ENCODE measurements around the gene SCMH1.
"Not testable (repeated sequence)": the region's sequence is repeated elsewhere in the genome, so short reads cannot be mapped to it uniquely, and the experiment has no call there.

The SCMH1 gene

DNA sequence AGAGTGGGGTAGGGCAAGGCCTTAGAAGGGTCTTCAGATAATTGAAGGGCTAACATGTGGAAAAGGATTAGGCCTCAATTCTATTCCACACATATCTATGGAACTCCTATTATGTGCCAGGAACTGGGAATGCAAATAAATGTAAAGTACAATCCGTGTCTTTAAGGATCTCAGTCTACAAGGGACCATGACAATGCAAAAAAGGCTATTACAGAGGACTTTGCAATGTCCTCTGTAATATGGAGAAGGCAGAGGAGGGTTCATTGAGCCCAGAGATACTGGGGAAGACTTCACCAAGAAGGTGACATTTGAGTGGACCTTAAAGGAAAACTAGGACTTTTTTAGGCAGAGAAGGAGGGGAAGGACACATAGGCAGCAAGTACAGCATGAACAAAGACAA, 4.5 kb upstream of the SCMH1 start:
- DNase-seq = no peak

DNA sequence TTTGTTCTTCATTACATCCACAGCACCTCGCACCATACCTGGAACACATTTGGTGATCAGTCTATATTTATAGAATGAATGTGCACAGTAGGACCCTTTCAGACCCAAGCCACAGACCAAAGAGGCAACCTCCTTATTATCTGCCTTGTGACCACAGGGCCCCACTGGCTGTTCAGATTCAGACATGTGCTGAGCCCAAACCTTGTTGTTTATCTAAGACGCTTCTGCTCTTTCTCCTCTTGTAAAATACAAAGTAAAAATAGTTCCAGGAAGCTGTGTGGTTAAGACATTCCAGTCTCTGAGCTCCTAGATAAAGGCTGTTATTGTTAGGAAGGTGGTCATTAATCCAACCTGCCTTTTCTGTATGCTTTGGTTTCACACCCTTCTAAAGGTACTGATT, 3.6 kb upstream of the SCMH1 start:
- DNase-seq = no peak

DNA sequence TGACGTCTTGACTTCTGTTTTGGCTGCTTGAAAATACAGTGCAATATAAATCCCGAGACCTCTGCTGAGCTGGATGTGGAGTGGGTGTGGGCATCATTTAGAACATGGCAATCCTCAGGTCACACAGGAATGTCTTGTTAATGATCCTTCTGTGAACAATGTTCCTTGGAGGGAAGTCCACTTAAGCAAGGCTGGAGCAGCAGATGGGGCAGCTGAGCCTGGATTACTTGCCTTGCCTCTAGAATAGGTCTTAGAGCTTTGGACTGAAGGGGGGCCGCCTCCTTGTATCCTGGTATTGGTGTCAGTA, 926 bp upstream of the SCMH1 start:
- no peak for DNase-seq

DNA sequence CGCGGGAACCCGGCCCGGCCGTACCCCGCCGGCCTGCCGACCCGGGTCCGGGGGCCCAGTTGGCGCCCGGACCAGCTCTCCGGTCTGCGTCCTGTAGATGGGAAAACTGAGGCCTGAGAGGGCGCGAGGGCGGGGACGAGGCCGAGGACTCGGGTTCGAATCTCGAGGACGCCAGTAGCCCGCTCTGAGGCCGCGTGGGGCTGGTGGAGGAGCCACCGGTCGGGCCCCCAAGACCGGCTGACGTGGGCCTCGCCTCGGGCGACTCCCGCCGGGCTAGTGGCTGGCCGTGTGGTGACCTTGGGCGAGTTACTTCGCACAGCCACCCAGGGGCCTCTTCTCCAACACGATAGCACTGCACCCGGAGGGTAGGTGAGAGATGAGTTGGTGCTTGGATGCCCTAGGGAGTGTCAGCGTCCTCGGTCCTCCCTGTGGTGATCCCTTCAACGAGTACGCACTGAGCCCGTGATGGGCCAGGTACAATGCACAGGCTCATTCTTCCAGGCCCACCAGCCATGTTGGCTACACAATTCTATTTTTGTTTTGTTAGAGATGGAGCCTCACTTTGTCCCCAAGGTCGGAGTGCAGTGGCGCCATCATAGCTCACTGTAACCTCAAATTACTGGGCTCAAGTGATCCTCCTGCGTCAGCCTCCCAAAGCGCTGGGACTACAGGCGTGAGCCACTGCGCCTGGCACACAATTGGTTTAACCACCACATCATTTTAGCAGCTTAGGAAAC, 404 bp upstream of the SCMH1 start:
- DNase-seq = peak; percentile 19

DNA sequence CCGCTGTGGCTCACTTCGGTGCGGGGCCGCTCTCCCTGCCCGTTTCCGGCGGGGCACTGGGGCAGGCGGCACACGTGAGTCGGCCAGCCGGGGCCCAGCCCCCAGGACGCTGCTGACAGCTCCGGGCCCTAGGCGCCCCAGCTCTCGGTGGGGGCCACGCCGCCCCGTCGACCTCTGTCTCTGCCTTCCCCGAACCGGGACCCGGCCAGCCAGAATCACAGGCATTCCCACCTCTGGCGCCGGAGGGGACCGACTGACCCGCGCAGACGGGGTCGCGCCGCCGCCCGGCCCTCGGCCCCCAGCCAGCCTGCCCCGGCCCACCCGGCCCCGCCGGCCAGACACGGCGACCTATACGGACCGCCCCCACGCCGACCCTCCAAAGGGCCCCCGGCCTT, 755 bp downstream of the SCMH1 start:
- peak; percentile 55 for DNase-seq

DNA sequence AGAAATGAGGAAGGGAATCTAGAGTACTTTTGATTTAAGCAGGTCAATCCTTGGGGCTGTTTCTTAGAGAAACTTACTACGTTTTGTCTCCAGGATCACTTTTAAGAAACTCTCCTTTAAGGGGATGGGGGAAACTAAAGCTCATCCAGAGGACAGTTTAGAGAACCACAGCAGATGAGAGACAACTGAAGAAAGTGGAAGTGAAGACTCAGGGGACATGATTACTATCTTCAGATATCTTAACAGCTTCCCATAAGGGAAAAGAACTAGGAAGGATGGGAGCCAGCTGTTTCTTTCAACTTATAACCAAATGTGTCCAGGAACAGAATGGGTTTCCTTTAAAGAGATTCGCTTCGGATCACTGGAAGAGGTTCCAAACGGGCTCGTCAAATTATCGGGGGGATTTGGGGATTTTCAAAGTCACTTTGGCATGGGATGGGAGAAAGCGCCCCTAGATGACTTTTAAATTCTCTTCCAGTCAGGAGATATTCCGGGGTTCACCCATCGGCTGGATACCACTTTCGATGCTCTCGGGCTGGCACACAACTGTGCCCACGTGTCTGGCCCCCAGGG, 1.2 kb downstream of the SCMH1 start:
- DNase-seq = no peak

DNA sequence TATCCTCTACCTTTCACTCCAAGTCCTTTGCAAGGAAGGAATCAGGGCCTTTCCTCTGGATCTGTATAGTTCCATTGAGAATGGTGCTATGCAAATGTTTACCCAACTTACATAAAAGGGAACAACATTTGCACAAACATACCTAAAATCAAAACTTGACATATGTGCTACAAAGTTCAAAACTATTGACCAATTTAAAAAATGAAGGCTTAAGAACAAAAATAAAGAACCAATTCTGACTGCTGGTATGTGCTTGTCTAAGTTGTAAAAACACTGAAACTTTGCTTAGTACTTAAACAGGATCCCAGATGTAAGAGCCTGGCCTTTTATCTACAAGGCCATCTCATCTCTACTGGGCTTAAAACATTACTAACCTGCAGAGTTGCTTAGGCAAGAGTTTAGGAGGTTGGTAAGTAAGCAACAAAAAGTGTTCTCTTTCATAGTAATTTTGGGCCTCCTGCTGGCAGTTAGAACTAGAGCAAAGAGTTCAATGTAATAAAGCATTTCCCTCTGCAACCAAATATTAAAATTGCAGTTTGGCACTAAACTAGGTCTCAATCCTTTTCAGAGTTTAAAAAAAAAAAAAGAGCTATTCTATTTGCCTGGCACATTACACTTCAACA, 2.0 kb downstream of the SCMH1 start:
- DNase-seq = no peak

DNA sequence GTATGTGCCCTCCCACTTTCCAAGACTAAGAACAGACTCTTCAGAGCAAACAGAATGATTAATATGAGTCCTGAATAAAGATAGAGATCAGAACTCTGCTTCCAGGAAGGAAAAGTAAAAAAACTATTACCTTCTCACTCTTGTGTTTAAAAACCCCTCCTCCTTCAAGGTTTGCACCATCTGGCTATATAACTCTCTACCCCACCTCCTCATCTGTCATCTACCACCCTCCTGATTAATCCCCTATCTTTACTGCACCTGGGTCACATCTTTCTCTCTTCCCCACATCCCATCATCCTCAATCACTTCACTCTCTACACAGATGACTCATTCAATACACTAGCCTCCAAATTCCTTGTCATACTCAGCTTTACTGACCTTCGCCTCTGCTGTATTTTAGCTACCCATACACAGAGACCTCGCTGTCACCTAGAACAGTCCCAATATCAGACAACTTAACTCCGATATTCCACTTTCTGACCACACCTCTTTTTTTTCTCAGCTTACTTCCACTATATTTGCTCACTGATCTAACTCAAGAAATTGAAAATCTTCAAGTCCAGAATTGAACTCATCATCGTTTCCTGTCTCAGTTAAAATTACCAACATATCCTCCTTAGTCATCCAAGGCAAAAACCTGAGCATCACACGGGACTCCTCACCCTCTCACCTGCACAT, 3.7 kb downstream of the SCMH1 start:
- DNase-seq = no peak

DNA sequence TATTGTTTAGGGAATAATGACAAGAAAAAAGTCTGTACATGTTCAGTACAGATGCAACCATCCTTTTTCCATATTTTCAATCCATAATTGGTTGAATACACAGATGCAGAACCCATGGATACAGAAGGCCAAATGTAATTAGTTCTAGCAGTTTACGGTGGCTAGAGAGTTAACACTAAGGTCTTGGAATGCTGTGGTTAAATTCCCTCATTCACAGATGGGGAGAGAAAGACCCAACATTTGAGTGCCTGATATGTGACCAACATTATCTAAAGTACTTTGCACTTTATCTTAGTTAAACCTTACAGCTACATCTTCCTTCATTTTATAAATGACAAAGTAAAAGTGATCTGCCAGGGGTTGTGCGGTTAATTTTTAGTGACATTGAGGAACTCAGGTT, 5.3 kb downstream of the SCMH1 start:
- no peak for DNase-seq

DNA sequence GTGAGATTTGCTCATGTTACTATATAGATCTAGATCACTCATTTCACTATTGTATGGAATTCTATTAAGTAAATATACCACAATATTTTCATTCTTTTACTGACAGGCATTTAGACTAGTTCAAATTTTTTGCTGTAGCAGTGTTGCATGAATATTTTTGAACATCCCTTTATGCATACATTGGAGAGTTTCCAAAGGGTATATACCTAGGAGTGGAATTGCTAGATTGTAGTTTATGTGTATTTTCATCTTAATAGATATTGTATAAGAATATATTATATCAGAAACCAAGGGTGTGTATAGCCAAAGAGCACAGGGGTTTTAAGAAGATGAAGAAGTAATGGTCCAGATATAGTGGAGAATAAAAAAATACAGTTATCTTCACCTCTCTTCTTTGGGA, 6.2 kb downstream of the SCMH1 start:
- no peak for DNase-seq

DNA sequence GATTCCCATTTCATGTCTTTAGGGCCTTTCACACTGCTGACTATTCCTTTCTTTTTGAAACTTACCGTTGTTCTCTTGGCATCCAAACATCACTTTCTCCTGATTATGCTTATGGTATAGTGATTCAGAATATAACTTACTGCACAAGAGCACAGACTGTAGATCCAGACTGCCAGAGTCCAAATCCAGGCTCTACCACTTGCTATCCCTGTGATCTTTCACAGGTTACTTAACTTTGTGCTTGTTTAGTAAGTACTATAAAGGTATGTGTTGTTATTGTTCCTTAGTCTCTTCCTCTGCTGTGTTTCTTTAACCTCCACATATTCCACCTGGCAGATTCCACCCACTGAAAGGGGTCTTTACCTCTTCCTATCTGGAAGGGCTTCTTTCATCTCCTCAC, 8.4 kb downstream of the SCMH1 start:
- no peak for DNase-seq

DNA sequence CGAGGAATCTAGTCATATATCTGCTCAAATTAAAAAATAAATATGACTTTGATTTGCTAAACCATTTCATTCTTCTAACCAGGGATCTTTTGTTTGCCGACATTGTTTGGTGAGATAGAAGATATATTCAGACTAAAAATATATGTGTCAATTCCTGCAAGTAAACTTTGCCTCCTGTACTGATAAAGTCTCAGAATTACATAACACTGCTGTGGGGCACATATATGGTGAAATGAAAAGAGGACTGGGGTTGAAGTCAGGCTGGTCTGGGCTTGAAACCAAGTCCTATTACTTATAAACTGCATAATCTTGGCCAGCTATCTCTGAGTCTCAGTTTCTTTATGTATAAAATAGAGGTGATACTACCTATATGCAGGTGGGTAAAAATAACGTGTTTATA, 9.8 kb downstream of the SCMH1 start:
- no peak for DNase-seq

DNA sequence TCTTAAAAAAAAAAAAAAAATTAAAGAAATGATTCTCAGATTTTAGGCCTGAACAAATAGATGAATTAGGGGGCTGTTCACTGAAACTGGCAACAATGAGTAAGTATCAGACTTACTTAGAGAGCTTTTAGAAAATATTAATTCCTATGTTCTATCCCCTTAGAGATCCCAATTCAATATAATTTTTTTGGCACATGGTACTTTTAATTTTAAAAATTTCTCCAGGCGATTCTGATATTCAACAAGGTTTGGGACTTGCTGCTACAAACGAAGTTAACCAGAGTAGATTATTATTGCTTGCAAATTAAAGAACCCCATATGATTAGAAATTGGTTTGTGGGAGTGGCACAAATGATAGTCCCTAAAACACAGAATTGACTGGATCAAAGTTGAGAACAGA, 11.4 kb downstream of the SCMH1 start:
- DNase-seq = no peak

DNA sequence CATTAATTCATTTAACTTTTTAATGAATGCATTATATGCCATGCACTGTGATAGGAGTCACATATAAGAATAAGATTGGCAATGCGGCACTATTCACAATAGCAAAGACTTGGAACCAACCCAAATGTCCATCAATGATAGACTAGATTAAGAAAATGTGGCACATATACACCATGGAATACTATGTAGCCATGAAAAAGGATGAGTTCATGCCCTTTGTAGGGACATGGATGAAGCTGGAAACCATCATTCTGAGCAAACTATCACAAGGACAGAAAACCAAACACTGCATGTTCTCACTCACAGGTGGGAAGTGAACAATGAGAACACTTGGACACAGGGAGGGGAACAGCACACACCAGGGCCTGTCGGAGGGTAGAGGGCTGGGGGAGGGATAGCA, 12.9 kb downstream of the SCMH1 start:
- DNase-seq = not testable (repeated sequence)

DNA sequence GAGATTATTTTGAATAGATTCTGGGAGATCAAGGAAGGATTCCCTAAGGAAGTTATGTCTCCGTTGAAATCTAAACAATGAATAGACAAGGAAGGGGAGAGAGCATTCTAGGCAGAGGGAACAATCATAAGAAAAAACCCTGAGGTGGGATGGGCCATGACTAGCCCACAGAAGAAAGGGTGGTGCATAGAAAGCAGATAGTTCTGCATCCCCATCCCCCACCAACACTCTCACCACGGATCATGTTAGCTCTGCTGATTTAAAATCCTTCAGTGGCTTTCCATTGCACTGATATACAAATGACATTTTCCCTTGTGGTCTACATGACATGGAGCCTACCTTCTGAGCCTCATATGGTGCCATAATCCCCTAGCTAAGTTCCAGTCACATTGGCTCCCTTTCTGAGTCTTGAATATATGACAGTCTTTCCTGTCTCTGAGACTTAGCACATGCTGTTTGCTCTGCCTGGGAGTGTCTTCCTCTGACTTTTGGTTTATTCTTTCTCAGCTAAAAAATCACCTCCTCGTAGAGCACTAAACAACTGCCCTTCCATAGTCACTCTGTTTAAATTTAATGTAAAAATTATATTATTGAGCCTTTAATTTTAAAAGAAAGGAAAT, 15.2 kb downstream of the SCMH1 start:
- DNase-seq = no peak

DNA sequence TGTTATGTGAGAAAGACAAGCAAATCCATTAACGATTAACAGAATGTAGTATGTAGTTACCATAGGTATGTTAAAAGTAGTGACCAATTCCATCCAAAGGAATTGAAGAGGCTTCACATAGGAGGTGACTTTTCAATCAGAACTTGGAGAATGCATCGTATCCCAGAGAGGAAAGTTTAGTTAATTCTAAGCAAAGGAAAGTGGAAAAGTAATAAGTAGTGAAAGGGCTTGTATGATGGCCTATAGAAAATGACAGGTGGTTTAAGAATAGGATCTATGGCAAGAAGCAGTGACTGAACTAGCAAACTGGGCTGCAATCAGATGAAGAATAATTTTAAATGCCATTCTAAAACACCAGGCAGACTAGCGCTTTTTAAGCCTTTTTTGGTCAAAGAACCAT, 16.6 kb downstream of the SCMH1 start:
- no peak for DNase-seq

DNA sequence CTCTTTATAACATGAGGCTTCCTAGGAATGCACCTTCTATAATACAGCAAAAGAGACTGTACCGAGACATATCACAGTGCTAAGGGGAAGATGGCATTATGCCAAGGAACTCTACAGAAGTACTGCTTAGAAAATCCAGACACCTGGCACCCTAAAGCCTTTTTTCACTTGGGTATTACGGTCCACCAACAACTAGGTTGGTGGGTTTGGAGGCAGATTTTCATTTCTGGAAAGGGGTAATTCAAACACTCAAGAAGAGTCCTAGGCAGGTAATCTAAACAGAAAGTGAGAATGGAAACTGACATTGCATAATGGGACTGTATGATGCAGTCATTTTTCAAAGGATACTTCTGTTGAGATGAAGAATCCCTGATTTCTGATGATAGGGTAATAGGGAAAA, 19.6 kb downstream of the SCMH1 start:
- no peak for DNase-seq

DNA sequence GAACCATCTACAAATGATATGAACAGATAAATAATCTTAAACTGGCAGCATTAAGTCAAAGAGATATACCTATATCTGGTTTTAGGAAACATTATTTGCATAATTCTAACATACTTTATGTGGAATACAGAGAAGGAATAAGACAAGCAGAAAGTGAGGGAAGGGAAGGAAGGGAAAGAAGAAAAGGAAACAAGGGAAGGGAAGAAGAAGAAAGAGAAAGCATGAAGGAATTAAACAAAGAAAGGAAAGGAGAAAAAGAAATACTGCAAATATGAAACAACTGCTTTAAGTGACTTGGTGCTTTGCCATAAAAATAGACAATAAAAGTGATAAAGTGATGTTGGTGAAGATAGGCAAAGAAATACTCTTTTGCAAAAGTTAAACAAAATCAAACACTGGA, 20.1 kb downstream of the SCMH1 start:
- DNase-seq = no peak

DNA sequence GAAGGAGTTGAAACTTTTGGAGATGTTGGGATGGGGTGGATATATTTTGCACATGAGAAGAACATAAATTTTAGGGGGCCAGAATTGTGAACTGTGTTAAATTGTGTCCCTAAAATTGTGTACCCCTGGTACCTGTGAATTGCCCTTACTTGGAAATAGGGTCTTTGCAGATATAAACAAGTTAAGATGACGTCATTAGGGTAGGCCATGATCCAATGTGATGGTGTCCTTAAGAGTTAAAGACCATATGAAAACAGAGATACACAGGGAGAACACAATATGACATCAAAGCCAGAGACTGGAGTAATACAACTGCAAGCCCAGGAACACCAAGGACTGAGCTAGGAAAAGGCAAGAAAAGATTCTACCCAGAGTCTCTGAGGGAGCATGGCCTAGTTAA, 24.0 kb downstream of the SCMH1 start:
- no peak for DNase-seq

DNA sequence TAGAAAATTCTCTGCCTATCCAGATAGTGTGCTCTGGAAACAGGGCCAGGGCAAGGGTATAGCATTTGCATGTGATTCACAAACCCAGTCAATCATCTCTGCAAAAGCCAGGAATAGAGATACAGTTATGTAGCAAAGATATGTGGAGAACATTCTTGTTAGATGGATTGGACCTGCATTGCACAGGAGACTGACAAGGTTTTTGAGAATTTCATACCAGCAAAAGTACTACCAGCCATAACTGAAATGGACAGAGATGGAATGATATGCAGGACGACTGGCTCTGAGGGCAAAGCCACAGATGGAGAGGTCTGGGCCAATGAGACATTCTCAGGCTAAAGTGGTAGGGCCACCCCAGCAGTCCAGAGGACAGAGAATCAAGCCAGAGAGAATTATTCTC, 24.7 kb downstream of the SCMH1 start:
- DNase-seq = no peak

DNA sequence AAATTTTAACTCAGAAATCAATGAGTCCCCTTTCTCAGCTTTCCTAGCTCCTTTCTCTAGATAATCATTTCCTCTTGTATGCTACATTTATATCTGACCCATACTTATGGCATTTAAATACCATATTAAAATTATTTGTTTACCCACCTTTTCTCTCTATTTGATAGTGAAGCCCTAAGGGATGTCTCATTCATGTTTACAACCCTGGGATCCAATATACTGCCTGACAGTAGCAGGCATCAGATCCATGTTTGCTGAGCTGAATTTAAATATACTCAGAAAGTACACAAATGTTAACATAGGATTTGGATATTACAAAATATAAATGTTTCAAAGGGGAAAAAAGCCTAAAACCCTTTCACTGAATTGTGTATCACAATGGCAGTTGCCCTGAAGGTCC, 26.5 kb downstream of the SCMH1 start:
- no peak for DNase-seq

DNA sequence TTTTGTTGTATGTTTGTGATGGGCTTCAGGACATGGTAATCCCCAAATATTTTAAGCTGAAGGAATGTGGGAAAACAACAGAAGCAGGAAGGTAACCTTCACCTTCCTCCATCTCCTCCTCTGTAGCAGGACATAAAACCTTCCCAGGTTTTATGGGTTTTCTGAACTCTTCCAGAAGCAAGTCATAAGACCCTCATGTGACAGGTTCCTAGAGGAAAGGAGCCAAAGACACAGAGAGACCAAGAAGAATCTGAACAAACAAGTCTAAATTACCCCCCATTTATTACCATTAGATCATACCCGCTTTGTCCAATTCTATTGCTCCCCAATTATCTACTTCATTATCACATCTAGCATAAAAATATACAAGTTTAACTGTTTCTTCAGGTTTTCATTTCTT, 28.8 kb downstream of the SCMH1 start:
- no peak for DNase-seq

DNA sequence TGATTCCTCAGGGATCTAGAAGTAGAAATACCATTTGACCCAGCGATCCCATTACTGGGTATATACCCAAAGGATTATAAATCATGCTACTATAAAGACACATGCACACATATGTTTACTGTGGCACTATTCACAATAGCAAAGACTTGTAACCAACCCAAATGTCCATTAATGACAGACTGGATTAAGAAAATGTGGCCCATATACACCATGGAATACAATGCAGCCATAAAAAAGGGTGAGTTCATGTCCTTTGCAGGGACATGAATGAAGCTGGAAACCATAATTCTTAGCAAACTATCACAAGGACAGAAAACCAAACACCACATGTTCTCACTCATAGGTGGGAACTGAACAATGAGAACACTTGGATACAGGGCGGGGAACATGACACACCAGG, 30.5 kb downstream of the SCMH1 start:
- DNase-seq = not testable (repeated sequence)

DNA sequence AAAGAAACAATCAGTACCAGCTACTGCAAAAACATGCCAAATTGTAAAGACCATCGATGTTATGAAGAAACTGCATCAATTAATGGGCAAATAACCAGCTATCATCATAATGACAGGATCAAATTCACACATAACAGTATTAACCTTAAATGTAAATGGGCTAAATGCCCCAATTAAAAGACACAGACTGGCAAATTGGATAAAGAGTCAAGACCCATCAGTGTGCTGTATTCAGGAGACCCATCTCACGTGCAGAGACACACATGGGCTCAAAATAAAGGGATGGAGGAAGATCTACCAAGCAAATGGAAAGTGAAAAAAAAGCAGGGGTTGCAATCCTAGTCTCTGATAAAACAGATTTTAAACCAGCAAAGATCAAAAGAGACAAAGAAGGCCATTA, 35.1 kb downstream of the SCMH1 start:
- DNase-seq = not testable (repeated sequence)

All from stimulated activated CD4-positive, alpha-beta T cell treated with anti-CD3 and anti-CD28 coated beads, Interleukin-1b, Interleukin-23, amount 100 ng/mL, for 48 hours (primary cell).